HepG2 (cell line): Measurements from ENCODE around the gene KISS1R. TPM values are rescaled to one million over a fixed set of nuclear protein-coding genes. Genes with fewer than 3 reads are reported as not detected.
A peak's percentile ranks its signal among the peaks of the same experiment; 100 is the strongest.

Source experiments
- ATAC-seq: fragments of 200-7000 bp; cut with Tn5 transposase; 3 replicates; pipeline ENCODE4 v1.9.1; 2020; ENCODE audit warnings: mild to moderate bottlenecking, moderate library complexity
- BruUV-seq: library from RNA; stranded (reverse); fragments of 400-500 nt; replicated peaks from 2 replicates; lab custom pipeline; 2021; lab: Mats Ljungman, UMichigan
- CTCF ChIA-PET: fragments of 300-600 bp; formaldehyde crosslinking; extraction: SDS; loops from one replicate; lab custom pipeline; 2021; ENCODE audit warnings: low total read pairs, inconsistent platforms, low intra/inter-chr PET ratio; lab: Yijun Ruan, JAX
- POLR2A ChIA-PET: fragments of 350-600 bp; sonication (Branson Sonifier 250); formaldehyde crosslinking; loops from one replicate; lab custom pipeline; 2020; ENCODE audit warnings: antibody characterized with exemption, inconsistent platforms; lab: Yijun Ruan, JAX
- DNase-seq: peaks from one replicate; pipeline ENCODE4 v3.0.0-alpha.2; 2015; ENCODE audit warnings: low spot score
- FAIRE-seq: peaks from 3 replicates; lab custom pipeline; 2011; peaks lifted over from hg19 to GRCh38; lab: Jason Lieb, UNC
- H2AFZ ChIP-seq: one replicate; pipeline ENCODE4 v1.6.1; 2011; ENCODE audit warnings: low read length, inconsistent platforms
- H3K27ac ChIP-seq: fragments of 300-600 bp; 3 replicates; pipeline ENCODE4 v1.8.0; 2011; ENCODE audit warnings: mixed run types, mild to moderate bottlenecking, mixed read lengths, low read length, inconsistent platforms; ENCODE audit not compliant: insufficient read depth; ENCODE audit errors: extremely low read length
- H3K27me3 ChIP-seq, 2 experiments: fragments of 200-600 bp in 1 of 2; 2 replicates in 1 of 2; 3 replicates in 1 of 2; pipeline versions ENCODE4 v1.6.0 to v1.8.0; 2011; ENCODE audit warnings: low read length in 2 of 2, mild to moderate bottlenecking in 2 of 2, moderate library complexity in 2 of 2, inconsistent platforms in 1 of 2; ENCODE audit not compliant: insufficient read depth in 2 of 2, control insufficient read depth in 1 of 2
- H3K36me3 ChIP-seq, 2 experiments: fragments of 200-600 bp in 1 of 2; replicated peaks in 1 of 2; 2 replicates in 1 of 2; 3 replicates in 1 of 2; pipeline versions ENCODE4 v1.5.1 to v1.8.0; 2011; ENCODE audit warnings: low read length in 2 of 2, inconsistent platforms in 1 of 2; ENCODE audit not compliant: insufficient read depth in 2 of 2, control insufficient read depth in 1 of 2
- H3K4me1 ChIP-seq: 2 replicates; pipeline ENCODE4 v1.5.1; 2012; ENCODE audit warnings: low read length, inconsistent platforms; ENCODE audit not compliant: insufficient read depth
- H3K4me2 ChIP-seq: 2 replicates; pipeline ENCODE4 v1.6.0; 2011; ENCODE audit warnings: low read depth, low read length, inconsistent platforms
- H3K4me3 ChIP-seq, 3 experiments: fragments of 200-600 bp in 1 of 3; sonication (generic), shearing (Covaris generic) in 1 of 3; replicated peaks in 1 of 3; 2 replicates each; pipeline ENCODE4 v1.5.1; 2011 to 2016; ENCODE audit warnings: low read length in 3 of 3, inconsistent platforms in 2 of 3, low read depth in 2 of 3, mild to moderate bottlenecking in 2 of 3, control low read depth in 1 of 3, mixed read lengths in 1 of 3; ENCODE audit not compliant: insufficient read depth in 1 of 3
- H3K79me2 ChIP-seq: one replicate; pipeline ENCODE4 v1.6.1; 2011; ENCODE audit warnings: low read length, inconsistent platforms; ENCODE audit not compliant: insufficient read depth
- H3K9ac ChIP-seq: 2 replicates; pipeline ENCODE4 v1.6.0; 2011; ENCODE audit warnings: mild to moderate bottlenecking, low read depth, low read length, inconsistent platforms; ENCODE audit not compliant: insufficient read depth
- H3K9me3 ChIP-seq: 2 replicates; pipeline ENCODE4 v1.5.1; 2012; ENCODE audit warnings: mild to moderate bottlenecking, low read length
- H4K20me1 ChIP-seq: 2 replicates; pipeline ENCODE4 v1.6.0; 2011; ENCODE audit warnings: inconsistent platforms, mild to moderate bottlenecking, low read length, moderate library complexity; ENCODE audit not compliant: insufficient read depth
- AKAP8 ChIP-seq: sonication (generic); formaldehyde crosslinking; IDR thresholded peaks from 2 replicates; pipeline ENCODE4 v1.5.1; 2020; ENCODE audit warnings: mild to moderate bottlenecking, missing genetic modification reagents
- HDAC2 ChIP-seq: sonication (generic); formaldehyde crosslinking; IDR thresholded peaks from 2 replicates; pipeline ENCODE4 v1.4.0; 2020; ENCODE audit warnings: missing genetic modification reagents
- HNRNPL ChIP-seq: fragments of 200-400 bp; formaldehyde crosslinking; IDR thresholded peaks from 2 replicates; pipeline ENCODE4 v1.6.1; 2017; ENCODE audit warnings: mild to moderate bottlenecking, low read depth, low read length
- MTA3 ChIP-seq: sonication (generic); formaldehyde crosslinking; IDR thresholded peaks from 2 replicates; pipeline ENCODE4 v1.4.0; 2020; ENCODE audit warnings: missing genetic modification reagents
- PRPF4 ChIP-seq: fragments of 200-400 bp; formaldehyde crosslinking; IDR thresholded peaks from 2 replicates; pipeline ENCODE4 v1.6.1; 2016; ENCODE audit warnings: low read length, low read depth; ENCODE audit not compliant: poor library complexity, severe bottlenecking
- RBM22 ChIP-seq: fragments of 200-400 bp; formaldehyde crosslinking; optimal IDR thresholded peaks from 2 replicates; pipeline ENCODE3; 2017; ENCODE audit warnings: mild to moderate bottlenecking, low read length, moderate library complexity
- ZNF224 ChIP-seq: sonication (generic); formaldehyde crosslinking; IDR thresholded peaks from 2 replicates; pipeline ENCODE4 v1.5.0; 2020; ENCODE audit warnings: mild to moderate bottlenecking, missing genetic modification reagents
- ZNF263 ChIP-seq: sonication (generic); formaldehyde crosslinking; IDR thresholded peaks from 2 replicates; pipeline ENCODE4 v1.4.0; 2020; ENCODE audit warnings: missing genetic modification reagents
- WGBS: methylation state at CpG from one replicate; pipeline ENCODE4 v1.1.6; 2017; ENCODE audit warnings: low lambda C conversion rate; 5-methylcytosine and 5-hydroxymethylcytosine counted together
- in situ Hi-C: cut with HindIII; loops from 2 replicates; pipeline ENCODE4 v1.10.0; 2017; ENCODE audit warnings: low pct_unique_long_range_greater_than_20kb; ENCODE audit not compliant: extremely low pct_ligation_motif_present
- intact Hi-C: fragments of 100-400 bp; cut with micrococcal nuclease; formaldehyde crosslinking; loops from one replicate; pipeline ENCODE4 v1.10.0; 2022; ENCODE audit not compliant: unreplicated experiment
- polyA plus RNA-seq, 8 experiments: library from polyadenylated mRNA; depleted of rRNA in 3 of 8; stranded (reverse) in 7 of 8; unstranded in 1 of 8; fragments of >200 nt; fragmentation: Illumina TruSeq in 4 of 8; extraction: Trizol in 4 of 8; gene quantifications; 2 replicates each; pipeline versions ENCODE4 v1.2.1 to v1.2.3, GENCODE V29; 2011 to 2016; ENCODE audit warnings: low read depth in 4 of 8, missing spikeins in 1 of 8, mixed read lengths in 1 of 8; ENCODE audit not compliant: insufficient read depth in 1 of 8
- total RNA-seq, 5 experiments: library from RNA; depleted of rRNA; stranded (reverse); fragments of >200 nt; fragmentation: Illumina TruSeq; extraction: Trizol; gene quantifications; 2 replicates each; pipeline ENCODE4 v1.2.3, GENCODE V29; 2016; ENCODE audit warnings: low read depth in 1 of 5
- TF ChIP-seq, protein P1 (sequence below): sonication (generic); formaldehyde crosslinking; IDR thresholded peaks from 2 replicates; pipeline ENCODE4 v1.4.0; 2020; ENCODE audit warnings: mild to moderate bottlenecking, missing genetic modification reagents
- TF ChIP-seq, protein P2 (sequence below): sonication (generic); formaldehyde crosslinking; IDR thresholded peaks from 2 replicates; pipeline ENCODE4 v1.4.0; 2020; ENCODE audit warnings: missing genetic modification reagents
- TF ChIP-seq, protein P3 (sequence below): sonication (generic); formaldehyde crosslinking; IDR thresholded peaks from 2 replicates; pipeline ENCODE4 v1.4.0; 2020; ENCODE audit warnings: mild to moderate bottlenecking, missing genetic modification reagents
- TF ChIP-seq, protein P4 (sequence below): sonication (generic); formaldehyde crosslinking; IDR thresholded peaks from 2 replicates; pipeline ENCODE4 v1.5.0; 2020; ENCODE audit warnings: mild to moderate bottlenecking, missing genetic modification reagents

The KISS1R gene
- total and polyA plus RNA-seq, 2 of the 13 experiments (the other 11 are each of a cell fraction or from before 2014, with no cell fraction given), result 1.1 to 10.2 TPM

DNA sequence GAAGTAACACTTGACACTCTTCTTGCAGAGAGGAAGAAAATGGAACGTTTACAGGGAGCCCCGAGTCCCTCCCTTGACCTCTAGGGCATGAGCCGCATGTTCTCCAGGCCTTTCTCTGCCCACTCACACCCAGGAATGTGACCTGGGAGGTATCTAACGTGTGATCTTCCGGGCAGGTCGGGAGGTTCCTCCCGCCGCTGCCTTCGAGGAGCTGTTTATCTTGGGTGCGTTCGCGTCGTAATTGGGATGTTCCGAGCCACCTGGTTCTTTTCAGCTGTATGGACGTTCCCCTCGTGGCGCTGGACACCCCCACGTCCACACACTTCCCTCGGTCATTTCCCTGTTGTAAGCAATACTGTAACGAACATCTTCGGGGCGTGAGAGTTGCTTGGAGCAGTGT, 22.3 kb downstream of the KISS1R start:
- no peak overlapping the region for H2AFZ ChIP-seq
- no peaks in the 10 kb centered on the region for H3K9me3 ChIP-seq
- H3K4me2 ChIP-seq, result no peak overlapping the region
- peaks cover 84% of the 10 kb centered on the region for H3K79me2 ChIP-seq
- DNase-seq (no peak), FAIRE-seq (no peak), ATAC-seq (no peak)
- H4K20me1 ChIP-seq, result peaks cover 71% of the 10 kb centered on the region; the same call in 1 of the 2 replicates
- POLR2A ChIA-PET, result interaction anchor here (1.1 to 3.5 kb wide), 3 partner anchors 12 to 45 kb away, joined by 3 to 18 read pairs (median 4); partner anchors contain the start of gene WDR18
- intact Hi-C loops, result no loop called here
- no peak overlapping the region for H3K9ac ChIP-seq
- CTCF ChIA-PET, result no interaction called here
- no TSS peak for BruUV-seq
- H3K36me3 ChIP-seq, result peaks cover 22 to 74% of the 10 kb centered on the region in 2 experiments
- H3K27me3 ChIP-seq, result no peaks in the 10 kb centered on the region
- peak overlapping the region; percentile 8 for H3K27ac ChIP-seq
- 93% methylated on average over 22 of the region's 22 CpGs for WGBS
- H3K4me3 ChIP-seq, result no peak overlapping the region; a peak in 1 of 6 replicates
- in situ Hi-C loops, result no loop called here
- H3K4me1 ChIP-seq, result peaks cover 53% of the 10 kb centered on the region
- TF ChIP-seq ZNF224 (CRISPR knock-in tag) (no peak), HDAC2 (CRISPR knock-in tag) (no peak), MTA3 (CRISPR knock-in tag) (no peak), PRPF4 (no peak), HNRNPL (no peak), RBM22 (peak; percentile 48), AKAP8 (CRISPR knock-in tag) (0 out of 2 replicates have a peak, but pooled peaks have one; percentile 63), ZNF263 (CRISPR knock-in tag) (no peak)
- TF ChIP-seq, protein P1, sequence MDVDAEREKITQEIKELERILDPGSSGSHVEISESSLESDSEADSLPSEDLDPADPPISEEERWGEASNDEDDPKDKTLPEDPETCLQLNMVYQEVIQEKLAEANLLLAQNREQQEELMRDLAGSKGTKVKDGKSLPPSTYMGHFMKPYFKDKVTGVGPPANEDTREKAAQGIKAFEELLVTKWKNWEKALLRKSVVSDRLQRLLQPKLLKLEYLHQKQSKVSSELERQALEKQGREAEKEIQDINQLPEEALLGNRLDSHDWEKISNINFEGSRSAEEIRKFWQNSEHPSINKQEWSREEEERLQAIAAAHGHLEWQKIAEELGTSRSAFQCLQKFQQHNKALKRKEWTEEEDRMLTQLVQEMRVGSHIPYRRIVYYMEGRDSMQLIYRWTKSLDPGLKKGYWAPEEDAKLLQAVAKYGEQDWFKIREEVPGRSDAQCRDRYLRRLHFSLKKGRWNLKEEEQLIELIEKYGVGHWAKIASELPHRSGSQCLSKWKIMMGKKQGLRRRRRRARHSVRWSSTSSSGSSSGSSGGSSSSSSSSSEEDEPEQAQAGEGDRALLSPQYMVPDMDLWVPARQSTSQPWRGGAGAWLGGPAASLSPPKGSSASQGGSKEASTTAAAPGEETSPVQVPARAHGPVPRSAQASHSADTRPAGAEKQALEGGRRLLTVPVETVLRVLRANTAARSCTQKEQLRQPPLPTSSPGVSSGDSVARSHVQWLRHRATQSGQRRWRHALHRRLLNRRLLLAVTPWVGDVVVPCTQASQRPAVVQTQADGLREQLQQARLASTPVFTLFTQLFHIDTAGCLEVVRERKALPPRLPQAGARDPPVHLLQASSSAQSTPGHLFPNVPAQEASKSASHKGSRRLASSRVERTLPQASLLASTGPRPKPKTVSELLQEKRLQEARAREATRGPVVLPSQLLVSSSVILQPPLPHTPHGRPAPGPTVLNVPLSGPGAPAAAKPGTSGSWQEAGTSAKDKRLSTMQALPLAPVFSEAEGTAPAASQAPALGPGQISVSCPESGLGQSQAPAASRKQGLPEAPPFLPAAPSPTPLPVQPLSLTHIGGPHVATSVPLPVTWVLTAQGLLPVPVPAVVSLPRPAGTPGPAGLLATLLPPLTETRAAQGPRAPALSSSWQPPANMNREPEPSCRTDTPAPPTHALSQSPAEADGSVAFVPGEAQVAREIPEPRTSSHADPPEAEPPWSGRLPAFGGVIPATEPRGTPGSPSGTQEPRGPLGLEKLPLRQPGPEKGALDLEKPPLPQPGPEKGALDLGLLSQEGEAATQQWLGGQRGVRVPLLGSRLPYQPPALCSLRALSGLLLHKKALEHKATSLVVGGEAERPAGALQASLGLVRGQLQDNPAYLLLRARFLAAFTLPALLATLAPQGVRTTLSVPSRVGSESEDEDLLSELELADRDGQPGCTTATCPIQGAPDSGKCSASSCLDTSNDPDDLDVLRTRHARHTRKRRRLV (CRISPR knock-in tag), result no peak
- TF ChIP-seq, protein P2, sequence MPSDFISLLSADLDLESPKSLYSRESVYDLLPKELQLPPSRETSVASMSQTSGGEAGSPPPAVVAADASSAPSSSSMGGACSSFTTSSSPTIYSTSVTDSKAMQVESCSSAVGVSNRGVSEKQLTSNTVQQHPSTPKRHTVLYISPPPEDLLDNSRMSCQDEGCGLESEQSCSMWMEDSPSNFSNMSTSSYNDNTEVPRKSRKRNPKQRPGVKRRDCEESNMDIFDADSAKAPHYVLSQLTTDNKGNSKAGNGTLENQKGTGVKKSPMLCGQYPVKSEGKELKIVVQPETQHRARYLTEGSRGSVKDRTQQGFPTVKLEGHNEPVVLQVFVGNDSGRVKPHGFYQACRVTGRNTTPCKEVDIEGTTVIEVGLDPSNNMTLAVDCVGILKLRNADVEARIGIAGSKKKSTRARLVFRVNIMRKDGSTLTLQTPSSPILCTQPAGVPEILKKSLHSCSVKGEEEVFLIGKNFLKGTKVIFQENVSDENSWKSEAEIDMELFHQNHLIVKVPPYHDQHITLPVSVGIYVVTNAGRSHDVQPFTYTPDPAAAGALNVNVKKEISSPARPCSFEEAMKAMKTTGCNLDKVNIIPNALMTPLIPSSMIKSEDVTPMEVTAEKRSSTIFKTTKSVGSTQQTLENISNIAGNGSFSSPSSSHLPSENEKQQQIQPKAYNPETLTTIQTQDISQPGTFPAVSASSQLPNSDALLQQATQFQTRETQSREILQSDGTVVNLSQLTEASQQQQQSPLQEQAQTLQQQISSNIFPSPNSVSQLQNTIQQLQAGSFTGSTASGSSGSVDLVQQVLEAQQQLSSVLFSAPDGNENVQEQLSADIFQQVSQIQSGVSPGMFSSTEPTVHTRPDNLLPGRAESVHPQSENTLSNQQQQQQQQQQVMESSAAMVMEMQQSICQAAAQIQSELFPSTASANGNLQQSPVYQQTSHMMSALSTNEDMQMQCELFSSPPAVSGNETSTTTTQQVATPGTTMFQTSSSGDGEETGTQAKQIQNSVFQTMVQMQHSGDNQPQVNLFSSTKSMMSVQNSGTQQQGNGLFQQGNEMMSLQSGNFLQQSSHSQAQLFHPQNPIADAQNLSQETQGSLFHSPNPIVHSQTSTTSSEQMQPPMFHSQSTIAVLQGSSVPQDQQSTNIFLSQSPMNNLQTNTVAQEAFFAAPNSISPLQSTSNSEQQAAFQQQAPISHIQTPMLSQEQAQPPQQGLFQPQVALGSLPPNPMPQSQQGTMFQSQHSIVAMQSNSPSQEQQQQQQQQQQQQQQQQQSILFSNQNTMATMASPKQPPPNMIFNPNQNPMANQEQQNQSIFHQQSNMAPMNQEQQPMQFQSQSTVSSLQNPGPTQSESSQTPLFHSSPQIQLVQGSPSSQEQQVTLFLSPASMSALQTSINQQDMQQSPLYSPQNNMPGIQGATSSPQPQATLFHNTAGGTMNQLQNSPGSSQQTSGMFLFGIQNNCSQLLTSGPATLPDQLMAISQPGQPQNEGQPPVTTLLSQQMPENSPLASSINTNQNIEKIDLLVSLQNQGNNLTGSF (CRISPR knock-in tag), result no peak
- TF ChIP-seq, protein P3, sequence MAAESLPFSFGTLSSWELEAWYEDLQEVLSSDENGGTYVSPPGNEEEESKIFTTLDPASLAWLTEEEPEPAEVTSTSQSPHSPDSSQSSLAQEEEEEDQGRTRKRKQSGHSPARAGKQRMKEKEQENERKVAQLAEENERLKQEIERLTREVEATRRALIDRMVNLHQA (CRISPR knock-in tag), result no peak
- TF ChIP-seq, protein P4, sequence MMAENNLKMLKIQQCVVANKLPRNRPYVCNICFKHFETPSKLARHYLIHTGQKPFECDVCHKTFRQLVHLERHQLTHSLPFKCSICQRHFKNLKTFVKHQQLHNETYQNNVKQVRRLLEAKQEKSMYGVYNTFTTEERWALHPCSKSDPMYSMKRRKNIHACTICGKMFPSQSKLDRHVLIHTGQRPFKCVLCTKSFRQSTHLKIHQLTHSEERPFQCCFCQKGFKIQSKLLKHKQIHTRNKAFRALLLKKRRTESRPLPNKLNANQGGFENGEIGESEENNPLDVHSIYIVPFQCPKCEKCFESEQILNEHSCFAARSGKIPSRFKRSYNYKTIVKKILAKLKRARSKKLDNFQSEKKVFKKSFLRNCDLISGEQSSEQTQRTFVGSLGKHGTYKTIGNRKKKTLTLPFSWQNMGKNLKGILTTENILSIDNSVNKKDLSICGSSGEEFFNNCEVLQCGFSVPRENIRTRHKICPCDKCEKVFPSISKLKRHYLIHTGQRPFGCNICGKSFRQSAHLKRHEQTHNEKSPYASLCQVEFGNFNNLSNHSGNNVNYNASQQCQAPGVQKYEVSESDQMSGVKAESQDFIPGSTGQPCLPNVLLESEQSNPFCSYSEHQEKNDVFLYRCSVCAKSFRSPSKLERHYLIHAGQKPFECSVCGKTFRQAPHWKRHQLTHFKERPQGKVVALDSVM, result no peak
